ENCODE measurements around the gene TRPM1.

DNA sequence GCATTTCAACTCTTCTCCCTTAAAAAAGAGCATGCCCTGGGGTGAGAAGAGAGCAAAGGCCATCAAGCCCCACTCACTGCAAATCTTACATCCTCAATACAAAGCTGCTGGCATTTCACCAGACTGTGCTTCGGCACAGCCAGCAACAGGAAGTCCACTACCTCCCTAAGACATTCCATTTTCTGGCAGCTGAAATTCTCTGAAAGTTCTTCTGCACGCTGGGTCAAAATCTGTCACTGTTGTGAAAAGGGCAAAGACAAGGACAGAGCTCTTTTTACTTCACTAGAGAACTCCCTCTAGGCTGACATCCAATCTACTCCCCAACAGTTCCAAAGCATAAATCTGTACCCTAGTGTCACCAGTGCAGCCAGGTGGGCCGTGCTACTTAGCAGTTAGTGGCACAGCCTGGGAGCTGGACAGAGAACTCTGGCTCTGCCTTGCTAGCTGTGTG, 116.4 kb downstream of the TRPM1 start:
- no peak for TF ChIP-seq FOXK2 (IDR thresholded peaks at IDR 0.05)
- TF ChIP-seq BHLHE40 (IDR thresholded peaks at IDR 0.05; ENCODE audit: borderline replicate concordance) = no peak
- TF ChIP-seq SUZ12 (IDR thresholded peaks at IDR 0.05) = no peak
- no peak for TF ChIP-seq ARNT (IDR thresholded peaks at IDR 0.05)

Data from HEK293T (cell line).